Lung (tissue), 12 donors: ENCODE data around the gene APOA4. TPM values are rescaled to one million over a fixed set of nuclear protein-coding genes. Genes with fewer than 3 reads are reported as not detected.

ENCODE experiments used
- ATAC-seq: fragments of 200-7000 bp; cut with Tn5 transposase; one replicate; pipeline ENCODE4 v1.9.1; 2020; ENCODE audit warnings: moderate number of reproducible peaks; ENCODE audit not compliant: insufficient read depth, low FRiP score
- DNase-seq, 3 donors: peaks; one replicate each; pipeline ENCODE4 v3.0.0-alpha.2; 2013 to 2017
- H3K27ac ChIP-seq, 2 donors: one replicate each; pipeline ENCODE4 v1.5.1; 2013; ENCODE audit warnings: mild to moderate bottlenecking in 2 of 2, moderate library complexity in 2 of 2, control low read depth in 1 of 2, inconsistent platforms in 1 of 2, low read depth in 1 of 2, low read length in 1 of 2
- H3K27me3 ChIP-seq, 3 donors: one replicate each; pipeline ENCODE4 v1.5.1; 2013; ENCODE audit warnings: low read length in 2 of 3; ENCODE audit not compliant: control insufficient read depth in 3 of 3, insufficient read depth in 3 of 3
- H3K36me3 ChIP-seq, 4 donors: one replicate each; pipeline ENCODE4 v1.5.1; 2013; ENCODE audit warnings: low read length in 4 of 4, mild to moderate bottlenecking in 1 of 4, moderate library complexity in 1 of 4; ENCODE audit not compliant: control insufficient read depth in 4 of 4, insufficient read depth in 4 of 4
- H3K4me1 ChIP-seq, 5 donors: one replicate each; pipeline ENCODE4 v1.5.1; 2013; ENCODE audit warnings: low read length in 5 of 5, mild to moderate bottlenecking in 2 of 5, moderate library complexity in 1 of 5; ENCODE audit not compliant: control insufficient read depth in 5 of 5, insufficient read depth in 5 of 5
- H3K4me3 ChIP-seq: one replicate; pipeline ENCODE4 v1.5.1; 2013; ENCODE audit warnings: mild to moderate bottlenecking, control low read depth, moderate library complexity
- H3K9ac ChIP-seq, 2 donors: one replicate each; pipeline ENCODE4 v1.5.1; 2013; ENCODE audit warnings: low read length in 2 of 2, control low read depth in 1 of 2; ENCODE audit not compliant: insufficient read depth in 1 of 2
- H3K9me3 ChIP-seq, 4 donors: one replicate each; pipeline ENCODE4 v1.5.1; 2013; ENCODE audit warnings: low read length in 3 of 4, mild to moderate bottlenecking in 1 of 4, moderate library complexity in 1 of 4; ENCODE audit not compliant: control insufficient read depth in 4 of 4, insufficient read depth in 3 of 4
- CTCF ChIP-seq: IDR thresholded peaks from 2 replicates; pipeline ENCODE4 v1.5.1; 2012; ENCODE audit warnings: mild to moderate bottlenecking; ENCODE audit errors: control extremely low read depth, extremely low read depth
- WGBS, 2 donors: extraction: QIAGEN DNeasy Blood & Tissue Kit; methylation state at CpG; one replicate each; pipeline ENCODE4 v1.1.7; 2013; 5-methylcytosine and 5-hydroxymethylcytosine counted together
- polyA plus RNA-seq, 2 donors: library from polyadenylated mRNA; stranded (reverse); fragments of 200-250 nt; gene quantifications; one replicate each; pipeline ENCODE4 v1.2.1, GENCODE V29; 2013
- total RNA-seq, 2 donors: library from RNA; depleted of rRNA in 1 of 2; stranded (reverse); fragments of >200 nt in 1 of 2; gene quantifications; one replicate each; pipeline ENCODE4 v1.2.1, GENCODE V29; 2014 to 2021
- donor health status: control.
- donor health status: control.
- donor health status: Bipolar disorder and iron deficiency.
- donor health status: healthy.
- donor health status: DM: yes; HTN: yes; CAD: no.

The APOA4 gene
- total and polyA plus RNA-seq, 4 donors = 0.06 TPM; not detected in 3

- WGBS, 2 donors = 29 to 50% methylated on average over 5 of the region's 5 CpGs
- Histone ChIP-seq H3K4me1 (peaks cover 0 to 14% (median 8%) of the 10 kb centered on the region in 5 donors), H3K4me3 (no peak overlapping the region), H3K36me3 (peaks cover 5 to 28% (median 11%) of the 10 kb centered on the region in 4 donors), H3K27ac (peak overlapping the region in 1 of 2 donors; percentile 53), H3K9ac (peak overlapping the region in 1 of 2 donors; percentile 4), H3K27me3 (no peaks in the 10 kb centered on the region), H3K9me3 (no peaks in the 10 kb centered on the region)
- ATAC-seq (no peak), DNase-seq (no peak)
- TF ChIP-seq CTCF = no peak
These were observed 29.3 kb upstream of the APOA4 start for GRCh38 chr11:116852261-116853031.

GRCh38 chr11:116851626-116852025 lies 28.5 kb upstream of the APOA4 start:
- ATAC-seq = no peak
- Histone ChIP-seq H3K27ac (no peak overlapping the region), H3K36me3 (peaks cover 10 to 29% (median 15%) of the 10 kb centered on the region in 4 donors), H3K4me1 (peaks cover 0 to 14% (median 8%) of the 10 kb centered on the region in 5 donors), H3K27me3 (no peaks in the 10 kb centered on the region), H3K4me3 (no peak overlapping the region), H3K9ac (no peak overlapping the region), H3K9me3 (no peaks in the 10 kb centered on the region)
- DNase-seq = no peak
- 37 to 59% methylated on average over 7 of the region's 7 CpGs for WGBS, 2 donors
- TF ChIP-seq CTCF = no peak

- WGBS, 2 donors = 57 to 87% methylated on average over 6 of the region's 6 CpGs
These were observed 26.4 kb upstream of the APOA4 start for GRCh38 chr11:116849486-116849885.

More at GRCh38 chr11:116849486-116849885, 26.4 kb upstream of the APOA4 start:
- Histone ChIP-seq H3K36me3 (peaks cover 17 to 38% (median 24%) of the 10 kb centered on the region in 4 donors), H3K4me3 (no peak overlapping the region), H3K4me1 (peaks cover 0 to 14% (median 8%) of the 10 kb centered on the region in 5 donors), H3K27ac (no peak overlapping the region), H3K9ac (no peak overlapping the region), H3K27me3 (no peaks in the 10 kb centered on the region), H3K9me3 (no peaks in the 10 kb centered on the region)
- DNase-seq (no peak), ATAC-seq (no peak)
- no peak for TF ChIP-seq CTCF
